DMS153 treated with DMSO at 0.1 percent for 48 hours (cell line): ENCODE measurements around the gene CTAGE4.
"Not testable (repeated sequence)": the region's sequence is repeated elsewhere in the genome, so short reads cannot be mapped to it uniquely, and the experiment has no call there.

Experiments
- DNase-seq: peaks from one replicate; lab custom pipeline; 2025; ENCODE audit not compliant: unreplicated experiment; lab: John Stamatoyannopoulos, UW

Gene CTAGE4

GRCh38 chr7:144217200-144217599, 33.9 kb downstream of the CTAGE4 start:
- not testable (repeated sequence) for DNase-seq

- DNase-seq: not testable (repeated sequence)
These were observed 35.3 kb downstream of the CTAGE4 start for GRCh38 chr7:144218581-144218980.

- not testable (repeated sequence) for DNase-seq
These were observed 35.9 kb downstream of the CTAGE4 start for GRCh38 chr7:144219149-144219548.

- DNase-seq: not testable (repeated sequence)
These were observed 37.3 kb downstream of the CTAGE4 start for GRCh38 chr7:144220531-144220930.

- DNase-seq: not testable (repeated sequence)
These were observed 40.4 kb downstream of the CTAGE4 start for GRCh38 chr7:144223675-144224074.

- not testable (repeated sequence) for DNase-seq
These were observed 43.6 kb downstream of the CTAGE4 start for GRCh38 chr7:144226866-144227265.

GRCh38 chr7:144228810-144229209, 45.5 kb downstream of the CTAGE4 start:
- DNase-seq: not testable (repeated sequence)

GRCh38 chr7:144231027-144231426, 47.8 kb downstream of the CTAGE4 start:
- DNase-seq: not testable (repeated sequence)

GRCh38 chr7:144233039-144233438, 49.8 kb downstream of the CTAGE4 start:
- DNase-seq: not testable (repeated sequence)
